ENCODE data around the gene ARPC4. TPM values are rescaled to one million over a fixed set of nuclear protein-coding genes. Genes with fewer than 3 reads are reported as not detected.

ARPC4 gene
- total RNA-seq, 6 experiments from 2014 or later: 42.0 to 80.3 (median 57.3) TPM

- H3K4me1 ChIP-seq: peaks cover 0 to 19% (median 11%) of the 10 kb centered on the region in 4 donors
- intact Hi-C loops (cut with DNase I): no loop called here
- no peak for TF ChIP-seq POLR2A (IDR thresholded peaks at IDR 0.05)
- TF ChIP-seq, protein P1, sequence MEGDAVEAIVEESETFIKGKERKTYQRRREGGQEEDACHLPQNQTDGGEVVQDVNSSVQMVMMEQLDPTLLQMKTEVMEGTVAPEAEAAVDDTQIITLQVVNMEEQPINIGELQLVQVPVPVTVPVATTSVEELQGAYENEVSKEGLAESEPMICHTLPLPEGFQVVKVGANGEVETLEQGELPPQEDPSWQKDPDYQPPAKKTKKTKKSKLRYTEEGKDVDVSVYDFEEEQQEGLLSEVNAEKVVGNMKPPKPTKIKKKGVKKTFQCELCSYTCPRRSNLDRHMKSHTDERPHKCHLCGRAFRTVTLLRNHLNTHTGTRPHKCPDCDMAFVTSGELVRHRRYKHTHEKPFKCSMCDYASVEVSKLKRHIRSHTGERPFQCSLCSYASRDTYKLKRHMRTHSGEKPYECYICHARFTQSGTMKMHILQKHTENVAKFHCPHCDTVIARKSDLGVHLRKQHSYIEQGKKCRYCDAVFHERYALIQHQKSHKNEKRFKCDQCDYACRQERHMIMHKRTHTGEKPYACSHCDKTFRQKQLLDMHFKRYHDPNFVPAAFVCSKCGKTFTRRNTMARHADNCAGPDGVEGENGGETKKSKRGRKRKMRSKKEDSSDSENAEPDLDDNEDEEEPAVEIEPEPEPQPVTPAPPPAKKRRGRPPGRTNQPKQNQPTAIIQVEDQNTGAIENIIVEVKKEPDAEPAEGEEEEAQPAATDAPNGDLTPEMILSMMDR (IDR thresholded peaks at IDR 0.05): no peak
- ATAC-seq (no peak), DNase-seq (no peak)
- no peak overlapping the region for H3K4me3 ChIP-seq
- 78% methylated on average over 5 of the region's 5 CpGs for WGBS (ENCODE audit: insufficient coverage, low coverage, low lambda C conversion rate, missing lambda C conversion rate)
- H3K36me3 ChIP-seq: peaks cover 0 to 6% (median 0%) of the 10 kb centered on the region in 4 donors
- no peaks in the 10 kb centered on the region for H3K9me3 ChIP-seq
- no peak overlapping the region for H3K27ac ChIP-seq
- H3K27me3 ChIP-seq: no peaks in the 10 kb centered on the region
Measured at GRCh38 chr3:9776896-9777693, 15.8 kb upstream of the ARPC4 start.

GRCh38 chr3:9777694-9778021 lies 15.2 kb upstream of the ARPC4 start:
- H3K27ac ChIP-seq: no peak overlapping the region
- ATAC-seq (no peak), DNase-seq (no peak)
- peaks cover 0 to 6% (median 1%) of the 10 kb centered on the region in 4 donors for H3K36me3 ChIP-seq
- intact Hi-C loops (cut with DNase I): no loop called here
- H3K4me1 ChIP-seq: peaks cover 0 to 24% (median 16%) of the 10 kb centered on the region in 4 donors
- 100% methylated on average over 1 of the region's 1 CpG for WGBS (ENCODE audit: insufficient coverage, low coverage, low lambda C conversion rate, missing lambda C conversion rate)
- no peaks in the 10 kb centered on the region for H3K9me3 ChIP-seq
- no peaks in the 10 kb centered on the region for H3K27me3 ChIP-seq
- no peak overlapping the region for H3K4me3 ChIP-seq
- TF ChIP-seq, protein P1 (IDR thresholded peaks at IDR 0.05): no peak
- no peak for TF ChIP-seq POLR2A (IDR thresholded peaks at IDR 0.05)

GRCh38 chr3:9778143-9779074 lies 14.5 kb upstream of the ARPC4 start:
- intact Hi-C loops (cut with DNase I): no loop called here
- ATAC-seq: peak in 1 of 4 donors; percentile 6
- no peaks in the 10 kb centered on the region for H3K27me3 ChIP-seq
- no peak overlapping the region for H3K27ac ChIP-seq
- no peak for DNase-seq
- 56% methylated on average over 5 of the region's 5 CpGs for WGBS (ENCODE audit: insufficient coverage, low coverage, low lambda C conversion rate, missing lambda C conversion rate)
- peaks cover 0 to 12% (median 4%) of the 10 kb centered on the region in 4 donors for H3K36me3 ChIP-seq
- TF ChIP-seq POLR2A (IDR thresholded peaks at IDR 0.05): no peak
- TF ChIP-seq, protein P1 (IDR thresholded peaks at IDR 0.05): no peak
- peaks cover 0 to 24% (median 17%) of the 10 kb centered on the region in 4 donors for H3K4me1 ChIP-seq
- no peaks in the 10 kb centered on the region for H3K9me3 ChIP-seq
- no peak overlapping the region for H3K4me3 ChIP-seq

DNA sequence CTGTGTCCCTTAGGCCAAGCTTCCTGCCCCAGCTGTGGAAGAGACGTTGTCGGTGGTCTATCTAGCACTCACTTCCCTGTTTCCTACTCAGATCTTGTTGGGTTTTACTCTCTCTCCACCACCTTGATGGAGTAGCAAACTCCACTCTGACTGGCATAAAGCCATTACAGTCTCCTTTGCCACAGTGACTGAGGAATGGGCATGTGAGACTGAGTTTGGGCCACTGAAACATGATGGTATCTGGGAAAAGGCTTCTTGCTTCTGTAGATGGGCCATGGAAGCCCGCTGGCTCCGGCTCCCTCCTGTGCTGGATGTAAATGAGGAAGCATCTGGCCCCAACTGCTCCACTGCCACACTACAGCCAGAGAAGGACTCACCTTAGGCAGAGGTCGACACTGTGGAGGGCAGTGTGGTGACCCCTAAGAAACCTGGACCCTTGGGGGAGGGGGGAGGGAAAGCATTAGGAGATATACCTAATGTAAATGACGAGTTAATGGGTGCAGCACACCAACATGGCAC lies 13.7 kb upstream of the ARPC4 start:
- intact Hi-C loops (cut with DNase I): no loop called here
- H3K27me3 ChIP-seq: no peaks in the 10 kb centered on the region
- ATAC-seq: no peak

More for the DNA sequence above, 13.7 kb upstream of the ARPC4 start:
- Histone ChIP-seq H3K9me3 (no peaks in the 10 kb centered on the region), H3K4me3 (no peak overlapping the region), H3K27ac (no peak overlapping the region), H3K36me3 (peaks cover 0 to 19% (median 11%) of the 10 kb centered on the region in 4 donors), H3K4me1 (peaks cover 0 to 24% (median 17%) of the 10 kb centered on the region in 4 donors)
- TF ChIP-seq, protein P1 (IDR thresholded peaks at IDR 0.05): no peak
- TF ChIP-seq POLR2A (IDR thresholded peaks at IDR 0.05): no peak
- WGBS (ENCODE audit: insufficient coverage, low coverage, low lambda C conversion rate, missing lambda C conversion rate): 41% methylated on average over 3 of the region's 6 CpGs
- no peak for DNase-seq
